GM12891 (cell line): ENCODE data around the gene MBD3.
A peak's percentile ranks its signal among the peaks of the same experiment; 100 is the strongest.

Source experiments
- DNase-seq: peaks from one replicate; pipeline ENCODE4 v3.0.0; 2011; ENCODE audit warnings: low spot score; ENCODE audit not compliant: insufficient read length
- FAIRE-seq: peaks from 2 replicates; lab custom pipeline; 2011; peaks lifted over from hg19 to GRCh38; lab: Jason Lieb, UNC
- PAX5 ChIP-seq: IDR thresholded peaks from 2 replicates; pipeline ENCODE4 v1.6.1; 2011; ENCODE audit warnings: low read length, moderate library complexity, mild to moderate bottlenecking; ENCODE audit not compliant: insufficient read depth, severe bottlenecking
- POLR2A ChIP-seq: IDR thresholded peaks from 2 replicates; pipeline ENCODE4 v1.6.1; 2011; ENCODE audit warnings: low read depth, low read length, control low read depth
- POLR2AphosphoS5 ChIP-seq: IDR thresholded peaks from 2 replicates; pipeline ENCODE4 v1.6.1; 2011; ENCODE audit warnings: low read depth, low read length, control low read depth
- POU2F2 ChIP-seq: IDR thresholded peaks from 2 replicates; pipeline ENCODE4 v1.6.1; 2011; ENCODE audit warnings: low read depth, mild to moderate bottlenecking, control low read depth, low read length, moderate library complexity
- SPI1 ChIP-seq: IDR thresholded peaks from 2 replicates; pipeline ENCODE4 v1.6.1; 2011; ENCODE audit warnings: low read depth, low read length, control low read depth
- TAF1 ChIP-seq: IDR thresholded peaks from 2 replicates; pipeline ENCODE4 v1.6.1; 2011; ENCODE audit warnings: low read depth, low read length, control low read depth

MBD3 gene

GRCh38 chr19:1611353-1611752, 18.7 kb upstream of the MBD3 start:
- no peak for TF ChIP-seq SPI1
- no peak for TF ChIP-seq POLR2A
- no peak for TF ChIP-seq PAX5
- no peak for TF ChIP-seq POLR2AphosphoS5
- TF ChIP-seq POU2F2, result no peak
- no peak for TF ChIP-seq TAF1
- no peak for FAIRE-seq
- DNase-seq, result no peak

GRCh38 chr19:1610579-1610978, 17.9 kb upstream of the MBD3 start:
- DNase-seq (no peak), FAIRE-seq (no peak)
- TF ChIP-seq POLR2A (no peak), POU2F2 (no peak), SPI1 (no peak), PAX5 (no peak), POLR2AphosphoS5 (no peak), TAF1 (no peak)

GRCh38 chr19:1609680-1610474, 17.2 kb upstream of the MBD3 start:
- TF ChIP-seq TAF1 (no peak), POLR2AphosphoS5 (no peak), POU2F2 (no peak), PAX5 (no peak), POLR2A (no peak), SPI1 (no peak)
- FAIRE-seq (no peak), DNase-seq (no peak)

- DNase-seq, result no peak
- FAIRE-seq, result no peak
- TF ChIP-seq POLR2AphosphoS5, result no peak
Observed at GRCh38 chr19:1609103-1609396, 16.4 kb upstream of the MBD3 start.

GRCh38 chr19:1608359-1609102, 15.9 kb upstream of the MBD3 start:
- peak; percentile 47 for FAIRE-seq
- TF ChIP-seq POU2F2 (no peak), TAF1 (no peak), PAX5 (no peak)
- DNase-seq, result no peak

- TF ChIP-seq SPI1 (no peak), POLR2A (no peak), TAF1 (no peak), PAX5 (no peak)
- no peak for DNase-seq
- FAIRE-seq, result no peak
Observed at GRCh38 chr19:1606138-1606651, 13.5 kb upstream of the MBD3 start.

- TF ChIP-seq TAF1, result 0 out of 2 replicates have a peak, but pooled peaks have one; percentile 37
- peak; percentile 52; the same call in 1 of the 2 replicates for TF ChIP-seq POLR2AphosphoS5
- peak; percentile 69; the same call in 1 of the 2 replicates for TF ChIP-seq POLR2A
- TF ChIP-seq PAX5, result no peak
- TF ChIP-seq POU2F2, result no peak
- DNase-seq, result peak; percentile 96
- peak; percentile 97 for FAIRE-seq
Observed at GRCh38 chr19:1605236-1606137, 12.8 kb upstream of the MBD3 start, which contains the start of gene UQCR11. UQCR11 (minus strand) TSS chr19:1605462; CDS start chr19:1605409, 53 bp downstream.

- no peak for TF ChIP-seq TAF1
- TF ChIP-seq POLR2AphosphoS5, result no peak
- TF ChIP-seq SPI1, result no peak
- TF ChIP-seq POLR2A, result no peak
- TF ChIP-seq PAX5, result no peak
- no peak for TF ChIP-seq POU2F2
- no peak for DNase-seq
- no peak for FAIRE-seq
Observed at GRCh38 chr19:1602091-1602707, 9.5 kb upstream of the MBD3 start.

- TF ChIP-seq POU2F2, result no peak
- FAIRE-seq, result no peak
Observed at GRCh38 chr19:1601613-1602064, 9.0 kb upstream of the MBD3 start.

GRCh38 chr19:1599460-1599846, 6.8 kb upstream of the MBD3 start:
- no peak for TF ChIP-seq PAX5
- TF ChIP-seq TAF1, result no peak
- no peak for TF ChIP-seq POLR2A
- no peak for TF ChIP-seq SPI1
- TF ChIP-seq POU2F2, result no peak
- TF ChIP-seq POLR2AphosphoS5, result no peak
- DNase-seq (no peak), FAIRE-seq (no peak)

More at GRCh38 chr19:1601613-1602064, 9.0 kb upstream of the MBD3 start:
- no peak for DNase-seq
